HepG2 (cell line): Measurements from ENCODE around the gene SCN9A. TPM values are rescaled to one million over a fixed set of nuclear protein-coding genes. Genes with fewer than 3 reads are reported as not detected.
A peak's percentile ranks its signal among the peaks of the same experiment; 100 is the strongest.

Experiments used
- AHR ChIP-seq: IDR thresholded peaks from 2 replicates; pipeline ENCODE4 v1.6.1; 2018; ENCODE audit warnings: missing genetic modification reagents, missing compliant biosample characterization
- AKNA ChIP-seq: sonication (generic); formaldehyde crosslinking; IDR thresholded peaks from 2 replicates; pipeline ENCODE4 v1.4.0; 2020; ENCODE audit warnings: missing genetic modification reagents, borderline replicate concordance
- HDAC6 ChIP-seq: fragments of 200-600 bp; sonication (generic); IDR thresholded peaks from 2 replicates; pipeline ENCODE4 v1.7.0; 2017; ENCODE audit warnings: mild to moderate bottlenecking, antibody characterized with exemption, low read length, low read depth
- KMT2B ChIP-seq: IDR thresholded peaks from 2 replicates; pipeline ENCODE4 v1.6.1; 2016; ENCODE audit warnings: missing genetic modification reagents, missing compliant biosample characterization
- LCORL ChIP-seq, 2 experiments: fragments of 450-650 bp in 1 of 2; sonication (generic) in 1 of 2; formaldehyde crosslinking in 1 of 2; IDR thresholded peaks; 2 replicates each; pipeline versions ENCODE4 v1.5.0 to v1.6.1; 2017 to 2020; ENCODE audit warnings: antibody characterized with exemption in 1 of 2, missing genetic modification reagents in 1 of 2
- MBD4 ChIP-seq: IDR thresholded peaks from 2 replicates; pipeline ENCODE4 v1.6.1; 2012; ENCODE audit warnings: low read length, inconsistent platforms, borderline replicate concordance
- SMAD1 ChIP-seq: sonication (generic); formaldehyde crosslinking; IDR thresholded peaks from 2 replicates; pipeline ENCODE4 v1.4.0; 2020; ENCODE audit warnings: missing genetic modification reagents, low read depth, mild to moderate bottlenecking, borderline replicate concordance
- SMAD3 ChIP-seq: sonication (generic); formaldehyde crosslinking; IDR thresholded peaks from 2 replicates; pipeline ENCODE4 v1.4.0; 2020; ENCODE audit warnings: missing genetic modification reagents
- SNAPC2 ChIP-seq: sonication (generic); formaldehyde crosslinking; IDR thresholded peaks from 2 replicates; pipeline ENCODE4 v1.8.1; 2022; ENCODE audit warnings: mild to moderate bottlenecking, missing genetic modification reagents
- SYNCRIP ChIP-seq: fragments of 200-400 bp; formaldehyde crosslinking; IDR thresholded peaks from 2 replicates; pipeline ENCODE4 v1.6.1; 2018; ENCODE audit warnings: mild to moderate bottlenecking, low read depth, low read length; ENCODE audit not compliant: insufficient read depth
- TCF7L2 ChIP-seq: IDR thresholded peaks from 2 replicates; pipeline ENCODE4 v1.6.1; 2011; ENCODE audit warnings: mild to moderate bottlenecking, low read depth, low read length, moderate library complexity
- WIZ ChIP-seq: sonication (generic); formaldehyde crosslinking; IDR thresholded peaks from 2 replicates; pipeline ENCODE4 v1.5.1; 2020; ENCODE audit warnings: mild to moderate bottlenecking, missing genetic modification reagents
- ZBED4 ChIP-seq: sonication (generic); formaldehyde crosslinking; IDR thresholded peaks from 2 replicates; pipeline ENCODE4 v1.4.0; 2020; ENCODE audit warnings: missing genetic modification reagents, borderline replicate concordance
- ZNF382 ChIP-seq: sonication (generic); formaldehyde crosslinking; IDR thresholded peaks from 2 replicates; pipeline ENCODE4 v1.5.0; 2020; ENCODE audit warnings: missing genetic modification reagents, mild to moderate bottlenecking, borderline replicate concordance
- ZNF503 ChIP-seq: sonication (generic); formaldehyde crosslinking; IDR thresholded peaks from 2 replicates; pipeline ENCODE4 v1.4.0; 2020; ENCODE audit warnings: missing genetic modification reagents
- ZNF790 ChIP-seq: sonication (generic); formaldehyde crosslinking; IDR thresholded peaks from 2 replicates; pipeline ENCODE4 v1.8.0; 2022; ENCODE audit warnings: missing genetic modification reagents, mild to moderate bottlenecking, borderline replicate concordance
- ZNF891 ChIP-seq: sonication (generic); formaldehyde crosslinking; IDR thresholded peaks from 2 replicates; pipeline ENCODE4 v1.5.0; 2020; ENCODE audit warnings: mild to moderate bottlenecking, missing genetic modification reagents
- polyA plus RNA-seq, 8 experiments: library from polyadenylated mRNA; depleted of rRNA in 3 of 8; stranded (reverse) in 7 of 8; unstranded in 1 of 8; fragments of >200 nt; fragmentation: Illumina TruSeq in 4 of 8; extraction: Trizol in 4 of 8; gene quantifications; 2 replicates each; pipeline versions ENCODE4 v1.2.1 to v1.2.3, GENCODE V29; 2011 to 2016; ENCODE audit warnings: low read depth in 4 of 8, missing spikeins in 1 of 8, mixed read lengths in 1 of 8; ENCODE audit not compliant: insufficient read depth in 1 of 8
- total RNA-seq, 5 experiments: library from RNA; depleted of rRNA; stranded (reverse); fragments of >200 nt; fragmentation: Illumina TruSeq; extraction: Trizol; gene quantifications; 2 replicates each; pipeline ENCODE4 v1.2.3, GENCODE V29; 2016; ENCODE audit warnings: low read depth in 1 of 5

Gene SCN9A
- total and polyA plus RNA-seq, 2 of the 13 experiments (the other 11 are each of a cell fraction or from before 2014, with no cell fraction given), result 15.3 to 24.3 TPM

GRCh38 chr2:166361351-166362153 lies 14.2 kb downstream of the SCN9A start (continued):
- TF ChIP-seq HDAC6 (no peak), ZNF503 (no peak), AKNA (CRISPR knock-in tag) (no peak), ZNF891 (CRISPR knock-in tag) (no peak), SYNCRIP (no peak), ZNF382 (CRISPR knock-in tag) (no peak), KMT2B (CRISPR knock-in tag) (0 out of 2 replicates have a peak, but pooled peaks have one; percentile 43), AHR (CRISPR knock-in tag) (no peak), ZNF790 (no peak), WIZ (CRISPR knock-in tag) (no peak), SMAD3 (CRISPR knock-in tag) (no peak), MBD4 (no peak), SNAPC2 (CRISPR knock-in tag) (no peak), LCORL (IDR thresholded peaks at IDR 0.05) (no peak), LCORL (CRISPR knock-in tag; IDR thresholded peaks at IDR 0.05) (no peak), SMAD1 (no peak), ZBED4 (no peak), TCF7L2 (no peak)
